Fibroblast of the aortic adventitia (primary cell): ENCODE measurements around the gene CFAP54. TPM values are rescaled to one million over a fixed set of nuclear protein-coding genes. Genes with fewer than 3 reads are reported as not detected.

Experiments
- DNase-seq: peaks from one replicate; pipeline ENCODE4 v3.0.0-alpha.2; 2010; ENCODE audit warnings: low read depth
- H3K4me3 ChIP-seq: 2 replicates; pipeline ENCODE4 v1.5.1; 2011; ENCODE audit warnings: low read depth, mild to moderate bottlenecking, control low read depth, low read length, moderate library complexity
- total RNA-seq: library from RNA; depleted of rRNA; stranded (reverse); fragments of >200 nt; gene quantifications from 2 replicates; pipeline ENCODE4 v1.2.3, GENCODE V29; 2012; ENCODE audit warnings: low replicate concordance
- TF ChIP-seq, protein P1 (sequence below): IDR thresholded peaks from 2 replicates; pipeline ENCODE4 v1.5.1; 2011; ENCODE audit warnings: mild to moderate bottlenecking, low read length, control low read depth, inconsistent platforms; ENCODE audit not compliant: insufficient read depth

The CFAP54 gene
- total RNA-seq, 1 donor, result 3.0 TPM

DNA sequence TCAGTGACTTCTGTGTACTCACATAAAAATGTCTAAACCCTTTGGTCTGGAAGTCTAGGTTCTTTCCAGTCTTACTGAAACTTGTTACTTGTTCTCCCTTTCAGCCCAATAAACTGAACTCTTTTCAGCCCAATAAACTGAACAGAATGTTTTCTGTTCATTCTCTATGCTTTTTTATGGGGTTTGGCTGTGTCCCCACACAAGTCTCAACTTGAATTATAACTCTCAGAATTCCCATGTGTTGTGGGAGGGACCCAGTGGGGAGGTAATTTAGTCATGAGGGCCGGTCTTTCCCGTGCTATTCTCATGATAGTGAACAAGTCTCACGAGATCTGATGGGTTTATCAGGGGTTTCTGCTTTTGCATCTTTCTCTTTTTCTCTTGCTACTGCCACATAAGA is 402.7 kb downstream of the CFAP54 start:
- no peak for DNase-seq
- TF ChIP-seq, protein P1, sequence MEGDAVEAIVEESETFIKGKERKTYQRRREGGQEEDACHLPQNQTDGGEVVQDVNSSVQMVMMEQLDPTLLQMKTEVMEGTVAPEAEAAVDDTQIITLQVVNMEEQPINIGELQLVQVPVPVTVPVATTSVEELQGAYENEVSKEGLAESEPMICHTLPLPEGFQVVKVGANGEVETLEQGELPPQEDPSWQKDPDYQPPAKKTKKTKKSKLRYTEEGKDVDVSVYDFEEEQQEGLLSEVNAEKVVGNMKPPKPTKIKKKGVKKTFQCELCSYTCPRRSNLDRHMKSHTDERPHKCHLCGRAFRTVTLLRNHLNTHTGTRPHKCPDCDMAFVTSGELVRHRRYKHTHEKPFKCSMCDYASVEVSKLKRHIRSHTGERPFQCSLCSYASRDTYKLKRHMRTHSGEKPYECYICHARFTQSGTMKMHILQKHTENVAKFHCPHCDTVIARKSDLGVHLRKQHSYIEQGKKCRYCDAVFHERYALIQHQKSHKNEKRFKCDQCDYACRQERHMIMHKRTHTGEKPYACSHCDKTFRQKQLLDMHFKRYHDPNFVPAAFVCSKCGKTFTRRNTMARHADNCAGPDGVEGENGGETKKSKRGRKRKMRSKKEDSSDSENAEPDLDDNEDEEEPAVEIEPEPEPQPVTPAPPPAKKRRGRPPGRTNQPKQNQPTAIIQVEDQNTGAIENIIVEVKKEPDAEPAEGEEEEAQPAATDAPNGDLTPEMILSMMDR, result no peak
- no peak overlapping the region for H3K4me3 ChIP-seq

DNA sequence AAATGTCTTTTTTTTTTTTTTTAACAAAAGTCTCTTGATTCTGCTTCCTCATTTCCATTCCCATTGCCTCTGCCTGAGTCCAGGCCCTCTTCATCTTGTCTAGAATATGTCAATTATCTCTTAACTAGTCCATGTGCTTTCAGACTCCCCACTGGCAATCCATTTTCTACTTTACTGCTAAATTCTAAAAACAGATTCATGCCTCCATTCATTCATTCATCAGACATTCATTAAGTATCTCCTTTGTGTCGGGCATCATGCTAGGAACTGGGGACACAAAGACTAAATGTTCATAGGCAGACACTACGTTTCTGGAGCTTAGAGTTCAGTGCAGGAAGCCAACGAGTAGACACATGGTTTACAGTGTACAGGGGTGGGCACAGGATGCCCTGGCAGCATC is 408.0 kb downstream of the CFAP54 start:
- DNase-seq, result no peak
- TF ChIP-seq, protein P1, result no peak
- no peak overlapping the region for H3K4me3 ChIP-seq

DNA sequence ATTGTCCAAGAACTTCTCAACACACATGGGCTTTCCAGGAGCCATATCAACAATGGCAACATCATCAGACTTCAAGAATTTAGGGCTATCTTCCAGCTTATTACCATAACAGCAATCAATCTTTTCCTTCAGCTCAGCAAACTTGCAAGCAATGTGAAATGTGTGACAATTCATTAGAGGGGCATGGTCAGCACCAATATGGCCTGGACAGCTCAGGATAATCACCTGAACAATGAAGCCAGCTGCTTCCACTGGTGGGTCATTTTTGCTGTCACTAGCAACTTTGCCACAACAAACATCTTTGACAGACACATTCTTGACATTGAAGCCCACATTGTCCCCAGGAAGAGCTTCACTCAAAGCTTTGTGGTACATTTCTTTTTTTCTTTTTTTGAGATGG is 411.8 kb downstream of the CFAP54 start:
- H3K4me3 ChIP-seq, result no peak overlapping the region
- TF ChIP-seq, protein P1, result no peak

DNA sequence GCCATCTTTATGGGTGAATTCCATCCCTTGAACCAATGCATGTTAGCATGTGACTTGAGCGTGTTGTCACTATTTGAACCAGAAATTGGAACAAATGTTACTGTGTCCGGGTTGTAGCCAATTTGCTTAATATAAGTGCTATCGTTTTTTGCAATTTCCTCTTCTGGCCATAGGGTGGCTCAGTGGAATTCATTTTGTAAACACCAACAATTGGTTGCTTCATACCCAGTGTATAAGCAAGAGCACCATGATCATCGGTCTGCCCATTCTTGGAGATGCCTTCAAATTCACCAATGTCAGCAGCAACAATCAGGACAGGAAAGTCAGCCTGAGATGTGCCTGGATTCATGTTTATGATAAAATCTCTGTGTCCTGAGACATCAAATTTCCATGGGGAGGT is 412.7 kb downstream of the CFAP54 start:
- DNase-seq, result no peak
- TF ChIP-seq, protein P1, result no peak
- H3K4me3 ChIP-seq, result no peak overlapping the region

More for the DNA sequence above, 411.8 kb downstream of the CFAP54 start:
- DNase-seq, result no peak

DNA sequence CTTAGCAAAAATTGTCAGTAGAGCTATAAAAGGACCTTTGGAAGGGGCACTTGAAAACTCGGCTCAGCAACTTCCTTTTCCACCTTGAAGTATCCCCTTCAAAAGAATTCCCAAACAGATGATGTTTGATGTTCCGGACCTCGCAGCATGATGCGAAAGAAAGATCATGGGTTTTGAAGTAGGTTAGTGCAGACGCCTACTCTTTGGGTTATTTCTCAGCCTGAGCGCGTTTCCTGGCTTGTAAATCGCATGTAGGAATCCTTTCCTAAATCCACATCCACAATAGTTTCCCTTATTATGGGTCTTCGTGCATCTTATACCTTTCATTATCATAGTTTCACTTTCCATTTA is 417.1 kb downstream of the CFAP54 start:
- peak overlapping the region; percentile 91 for H3K4me3 ChIP-seq
- DNase-seq, result no peak
- TF ChIP-seq, protein P1, result no peak

DNA sequence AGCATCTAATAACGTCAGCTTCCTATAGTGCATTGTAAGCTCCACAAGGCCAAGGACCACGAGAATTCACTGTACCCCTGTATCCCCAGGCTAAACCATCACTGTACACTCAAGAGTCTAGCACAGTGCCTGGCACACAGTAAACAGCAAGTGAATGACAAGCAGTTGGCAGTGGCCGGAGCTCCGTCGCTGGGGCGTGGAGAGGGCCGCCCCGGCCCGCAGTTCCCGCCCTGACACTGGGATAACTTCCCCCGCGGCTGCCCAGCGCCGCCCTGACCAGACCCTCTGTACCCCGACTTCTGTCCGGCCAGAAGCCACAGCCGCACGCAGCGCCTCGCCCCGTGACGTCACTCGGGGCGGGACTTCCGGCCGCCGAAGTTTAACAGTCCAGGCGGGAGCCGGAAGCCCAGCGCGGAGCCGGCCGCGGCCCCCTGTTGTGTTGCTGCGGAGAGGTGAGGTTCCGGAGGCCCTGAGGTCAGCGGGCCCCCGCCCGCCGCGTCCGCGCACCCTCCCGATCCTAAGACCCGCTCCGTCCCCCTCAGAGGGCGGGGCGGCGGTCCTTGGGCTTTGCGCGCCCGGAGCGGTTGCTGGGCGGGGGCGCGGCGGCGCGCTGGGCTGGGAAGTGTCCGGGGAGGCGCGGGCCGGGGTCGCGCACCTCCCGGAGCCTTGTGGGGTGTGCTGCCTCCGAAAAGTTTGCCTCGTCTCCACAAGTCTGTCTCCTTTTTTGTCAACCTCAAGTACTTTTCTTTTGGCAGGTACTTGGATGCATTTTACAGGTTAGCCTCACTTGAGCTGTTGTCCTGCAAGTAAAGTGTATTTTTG is 417.7 kb downstream of the CFAP54 start, which contains the start of gene NEDD1:
TSS of gene NEDD1 (plus strand) at position 409 of the 822 bp plus-strand sequence. CDS start 2,503 bp downstream, outside the sequence.
- TF ChIP-seq, protein P1, result no peak
- H3K4me3 ChIP-seq, result peak within 1 kb of the TSS; percentile 91
- peak; percentile 67 for DNase-seq
